ENCODE data around the gene METTL13.

The METTL13 gene

GRCh38 chr1:171753685-171754352, 27.6 kb upstream of the METTL13 start (continued):
- TF ChIP-seq ZBTB11 (tag by site-specific recombination; conservative IDR thresholded peaks at IDR 0.05; ENCODE audit: low read depth) (no peak), ZNF354C (tag by site-specific recombination; IDR thresholded peaks at IDR 0.05; ENCODE audit: borderline replicate concordance, low read depth) (no peak), ZNF654 (tag by site-specific recombination; IDR thresholded peaks at IDR 0.05; ENCODE audit: low read depth) (no peak), ZNF423 (tag by site-specific recombination; IDR thresholded peaks at IDR 0.05) (no peak), BCL11A (tag by site-specific recombination; IDR thresholded peaks at IDR 0.05; ENCODE audit: low read depth) (no peak)
- TF ChIP-seq, protein P1, sequence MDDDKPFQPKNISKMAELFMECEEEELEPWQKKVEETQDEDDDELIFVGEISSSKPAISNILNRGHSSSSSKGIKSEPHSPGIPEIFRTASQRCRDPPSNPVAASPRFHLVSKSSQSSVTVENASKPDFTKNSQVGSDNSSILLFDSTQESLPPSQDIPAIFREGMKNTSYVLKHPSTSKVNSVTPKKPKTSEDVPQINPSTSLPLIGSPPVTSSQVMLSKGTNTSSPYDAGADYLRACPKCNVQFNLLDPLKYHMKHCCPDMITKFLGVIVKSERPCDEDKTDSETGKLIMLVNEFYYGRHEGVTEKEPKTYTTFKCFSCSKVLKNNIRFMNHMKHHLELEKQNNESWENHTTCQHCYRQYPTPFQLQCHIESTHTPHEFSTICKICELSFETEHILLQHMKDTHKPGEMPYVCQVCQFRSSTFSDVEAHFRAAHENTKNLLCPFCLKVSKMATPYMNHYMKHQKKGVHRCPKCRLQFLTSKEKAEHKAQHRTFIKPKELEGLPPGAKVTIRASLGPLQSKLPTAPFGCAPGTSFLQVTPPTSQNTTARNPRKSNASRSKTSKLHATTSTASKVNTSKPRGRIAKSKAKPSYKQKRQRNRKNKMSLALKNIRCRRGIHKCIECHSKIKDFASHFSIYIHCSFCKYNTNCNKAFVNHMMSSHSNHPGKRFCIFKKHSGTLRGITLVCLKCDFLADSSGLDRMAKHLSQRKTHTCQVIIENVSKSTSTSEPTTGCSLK (tag by site-specific recombination; IDR thresholded peaks at IDR 0.05) = no peak

GRCh38 chr1:171754353-171754705, 27.1 kb upstream of the METTL13 start:
- CTCF ChIA-PET = interaction anchor here (0.5 kb wide), 1 partner anchor 231 kb away, joined by 3 read pairs; no protein-coding TSS in a partner anchor
- POLR2A ChIA-PET = interaction anchor here (1.1 kb wide), 1 partner anchor 12 kb away, joined by 4 read pairs; no protein-coding TSS in a partner anchor
- H3K4me3 ChIP-seq (ENCODE audit: low read depth, low read length) = no peak overlapping the region

GRCh38 chr1:171754971-171755370, 26.5 kb upstream of the METTL13 start:
- CTCF ChIA-PET = interaction anchor here (1.1 kb wide), 1 partner anchor 11 kb away, joined by 3 read pairs; no protein-coding TSS in a partner anchor
- no peak overlapping the region for H3K27ac ChIP-seq (ENCODE audit: extremely low read depth, low read depth, low read length)
- POLR2A ChIA-PET = interaction anchor here (0.7 to 1.1 kb wide), 2 partner anchors 12 to 27 kb away, joined by 3 to 4 read pairs; partner anchors contain the start of gene METTL13
- H3K36me3 ChIP-seq (ENCODE audit: control insufficient read depth in 2 of 2, insufficient read depth in 1 of 2, low read length in 2 of 2) = no peaks in the 10 kb centered on the region
- H3K4me1 ChIP-seq (ENCODE audit: control insufficient read depth, insufficient read depth, low read length) = no peaks in the 10 kb centered on the region
- no peak overlapping the region for H3K4me3 ChIP-seq (ENCODE audit: low read depth, low read length)
- H3K9me3 ChIP-seq (ENCODE audit: control insufficient read depth, insufficient read depth, low read depth, low read length) = no peaks in the 10 kb centered on the region
- TF ChIP-seq ZNF585B (tag by site-specific recombination; IDR thresholded peaks at IDR 0.05) (no peak), ZXDB (tag by site-specific recombination; IDR thresholded peaks at IDR 0.05) (no peak), ZNF529 (tag by site-specific recombination; IDR thresholded peaks at IDR 0.05; ENCODE audit: insufficient replicate concordance) (no peak), ZNF311 (tag by site-specific recombination; IDR thresholded peaks at IDR 0.05; ENCODE audit: borderline replicate concordance) (no peak), KLF10 (tag by site-specific recombination; IDR thresholded peaks at IDR 0.05) (no peak)

More at GRCh38 chr1:171754353-171754705, 27.1 kb upstream of the METTL13 start:
- H3K27ac ChIP-seq (ENCODE audit: extremely low read depth, low read depth, low read length) = no peak overlapping the region
- no peaks in the 10 kb centered on the region for H3K9me3 ChIP-seq (ENCODE audit: control insufficient read depth, insufficient read depth, low read depth, low read length)
- no peak for TF ChIP-seq ZNF112 (tag by site-specific recombination; IDR thresholded peaks at IDR 0.05)
- no peak for TF ChIP-seq HIC1 (tag by site-specific recombination; IDR thresholded peaks at IDR 0.05)
- TF ChIP-seq ZNF785 (tag by site-specific recombination; IDR thresholded peaks at IDR 0.05) = no peak
- TF ChIP-seq ZBTB48 (tag by site-specific recombination; IDR thresholded peaks at IDR 0.05) = no peak
- TF ChIP-seq TRIM28 (IDR thresholded peaks at IDR 0.05; ENCODE audit: borderline replicate concordance, low read length) = no peak
- TF ChIP-seq ZFP3 (tag by site-specific recombination; IDR thresholded peaks at IDR 0.05; ENCODE audit: low read depth) = no peak
- TF ChIP-seq TCF7L2 (IDR thresholded peaks at IDR 0.05; ENCODE audit: borderline replicate concordance, low read depth, low read length) = no peak
- no peak for TF ChIP-seq HOXC10 (CRISPR knock-in tag; IDR thresholded peaks at IDR 0.05)
- H3K4me1 ChIP-seq (ENCODE audit: control insufficient read depth, insufficient read depth, low read length) = no peaks in the 10 kb centered on the region
- no peaks in the 10 kb centered on the region for H3K36me3 ChIP-seq (ENCODE audit: control insufficient read depth in 2 of 2, insufficient read depth in 1 of 2, low read length in 2 of 2)

All from HEK293 (cell line).